Inflammatory macrophage treated with lipopolysaccharide for 1 hour (primary cell): ENCODE results near the gene RPS14.

Experiments used
- DNase-seq, 2 donors: peaks; one replicate each; pipeline ENCODE4 v3.0.0-alpha.2; 2020 to 2022

RPS14 gene

GRCh38 chr5:150449517-150450339 is at the start of gene RPS14:
TSS of gene RPS14 (minus strand) at chr5:150449739. CDS start at chr5:150447733, 2,006 bp downstream.
- DNase-seq = peak; percentile 87 to 95

- DNase-seq = no peak
These were observed 49.4 kb upstream of the RPS14 start for GRCh38 chr5:150498971-150499370.

GRCh38 chr5:150498501-150498900 is 49.0 kb upstream of the RPS14 start:
- no peak for DNase-seq

GRCh38 chr5:150497989-150498317 is 48.4 kb upstream of the RPS14 start:
- no peak for DNase-seq

- no peak for DNase-seq
These were observed 47.9 kb upstream of the RPS14 start for GRCh38 chr5:150497274-150497988.

- no peak for DNase-seq
These were observed 47.0 kb upstream of the RPS14 start for GRCh38 chr5:150496534-150496933.

- DNase-seq = no peak
These were observed 46.6 kb upstream of the RPS14 start for GRCh38 chr5:150496098-150496497.

- DNase-seq = no peak
These were observed 43.1 kb upstream of the RPS14 start for GRCh38 chr5:150492621-150493020.

GRCh38 chr5:150491876-150492275 is 42.3 kb upstream of the RPS14 start:
- no peak for DNase-seq

- peak in 1 of 2 donors; percentile 35 for DNase-seq
These were observed 41.2 kb upstream of the RPS14 start for GRCh38 chr5:150490754-150491153.

- no peak for DNase-seq
These were observed 40.7 kb upstream of the RPS14 start for GRCh38 chr5:150490296-150490669.

GRCh38 chr5:150489360-150490295 is 40.1 kb upstream of the RPS14 start:
- DNase-seq = peak; percentile 68 to 88

GRCh38 chr5:150488519-150489359 is 39.2 kb upstream of the RPS14 start:
- peak; percentile 81 to 84 for DNase-seq

- peak; percentile 44 to 52 for DNase-seq
These were observed 37.9 kb upstream of the RPS14 start for GRCh38 chr5:150487199-150488061.

GRCh38 chr5:150486402-150487198 is 37.1 kb upstream of the RPS14 start:
- no peak for DNase-seq

- DNase-seq = peak; percentile 23 to 41
These were observed 36.3 kb upstream of the RPS14 start for GRCh38 chr5:150485693-150486401.

- no peak for DNase-seq
These were observed 35.6 kb upstream of the RPS14 start for GRCh38 chr5:150484964-150485692.

GRCh38 chr5:150481972-150482406 is 32.5 kb upstream of the RPS14 start:
- no peak for DNase-seq

- no peak for DNase-seq
These were observed 32.1 kb upstream of the RPS14 start for GRCh38 chr5:150481708-150481965.
